ENCODE measurements around the gene CDC20. TPM values are rescaled to one million over a fixed set of nuclear protein-coding genes. Genes with fewer than 3 reads are reported as not detected.

The CDC20 gene
- total RNA-seq, 1 experiment from 2014 or later, result 215 TPM

- ChIA-PET CTCF (no interaction called here), POLR2A (no interaction called here)
- no peaks in the 10 kb centered on the region; the same call in 1 of the 2 replicates for H3K36me3 ChIP-seq (ENCODE audit: control insufficient read depth, insufficient read depth, low read length)
- no peaks in the 10 kb centered on the region for H3K9me3 ChIP-seq (ENCODE audit: control insufficient read depth, insufficient read depth, low read depth, low read length)
- intact Hi-C loops (cut with micrococcal nuclease; ENCODE audit: unreplicated experiment) (no loop called here), in situ Hi-C loops (cut with HindIII; ENCODE audit: low pct_unique_long_range_greater_than_20kb, low sequenced_read_pairs) (no loop called here)
- DNase-seq (ENCODE audit: low read depth, low spot score), result no peak
- H3K27me3 ChIP-seq (ENCODE audit: control insufficient read depth, insufficient read depth, low read length), result no peaks in the 10 kb centered on the region
- no peak overlapping the region for H3K27ac ChIP-seq (ENCODE audit: low read length)
- no peak overlapping the region for H3K4me3 ChIP-seq (ENCODE audit: low read depth in 2 of 2, low read length in 2 of 2)
- no TSS peak for BruUV-seq (replicated peaks)
- TF ChIP-seq, protein P1, sequence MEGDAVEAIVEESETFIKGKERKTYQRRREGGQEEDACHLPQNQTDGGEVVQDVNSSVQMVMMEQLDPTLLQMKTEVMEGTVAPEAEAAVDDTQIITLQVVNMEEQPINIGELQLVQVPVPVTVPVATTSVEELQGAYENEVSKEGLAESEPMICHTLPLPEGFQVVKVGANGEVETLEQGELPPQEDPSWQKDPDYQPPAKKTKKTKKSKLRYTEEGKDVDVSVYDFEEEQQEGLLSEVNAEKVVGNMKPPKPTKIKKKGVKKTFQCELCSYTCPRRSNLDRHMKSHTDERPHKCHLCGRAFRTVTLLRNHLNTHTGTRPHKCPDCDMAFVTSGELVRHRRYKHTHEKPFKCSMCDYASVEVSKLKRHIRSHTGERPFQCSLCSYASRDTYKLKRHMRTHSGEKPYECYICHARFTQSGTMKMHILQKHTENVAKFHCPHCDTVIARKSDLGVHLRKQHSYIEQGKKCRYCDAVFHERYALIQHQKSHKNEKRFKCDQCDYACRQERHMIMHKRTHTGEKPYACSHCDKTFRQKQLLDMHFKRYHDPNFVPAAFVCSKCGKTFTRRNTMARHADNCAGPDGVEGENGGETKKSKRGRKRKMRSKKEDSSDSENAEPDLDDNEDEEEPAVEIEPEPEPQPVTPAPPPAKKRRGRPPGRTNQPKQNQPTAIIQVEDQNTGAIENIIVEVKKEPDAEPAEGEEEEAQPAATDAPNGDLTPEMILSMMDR (IDR thresholded peaks at IDR 0.05), result no peak
- TF ChIP-seq, protein P2, sequence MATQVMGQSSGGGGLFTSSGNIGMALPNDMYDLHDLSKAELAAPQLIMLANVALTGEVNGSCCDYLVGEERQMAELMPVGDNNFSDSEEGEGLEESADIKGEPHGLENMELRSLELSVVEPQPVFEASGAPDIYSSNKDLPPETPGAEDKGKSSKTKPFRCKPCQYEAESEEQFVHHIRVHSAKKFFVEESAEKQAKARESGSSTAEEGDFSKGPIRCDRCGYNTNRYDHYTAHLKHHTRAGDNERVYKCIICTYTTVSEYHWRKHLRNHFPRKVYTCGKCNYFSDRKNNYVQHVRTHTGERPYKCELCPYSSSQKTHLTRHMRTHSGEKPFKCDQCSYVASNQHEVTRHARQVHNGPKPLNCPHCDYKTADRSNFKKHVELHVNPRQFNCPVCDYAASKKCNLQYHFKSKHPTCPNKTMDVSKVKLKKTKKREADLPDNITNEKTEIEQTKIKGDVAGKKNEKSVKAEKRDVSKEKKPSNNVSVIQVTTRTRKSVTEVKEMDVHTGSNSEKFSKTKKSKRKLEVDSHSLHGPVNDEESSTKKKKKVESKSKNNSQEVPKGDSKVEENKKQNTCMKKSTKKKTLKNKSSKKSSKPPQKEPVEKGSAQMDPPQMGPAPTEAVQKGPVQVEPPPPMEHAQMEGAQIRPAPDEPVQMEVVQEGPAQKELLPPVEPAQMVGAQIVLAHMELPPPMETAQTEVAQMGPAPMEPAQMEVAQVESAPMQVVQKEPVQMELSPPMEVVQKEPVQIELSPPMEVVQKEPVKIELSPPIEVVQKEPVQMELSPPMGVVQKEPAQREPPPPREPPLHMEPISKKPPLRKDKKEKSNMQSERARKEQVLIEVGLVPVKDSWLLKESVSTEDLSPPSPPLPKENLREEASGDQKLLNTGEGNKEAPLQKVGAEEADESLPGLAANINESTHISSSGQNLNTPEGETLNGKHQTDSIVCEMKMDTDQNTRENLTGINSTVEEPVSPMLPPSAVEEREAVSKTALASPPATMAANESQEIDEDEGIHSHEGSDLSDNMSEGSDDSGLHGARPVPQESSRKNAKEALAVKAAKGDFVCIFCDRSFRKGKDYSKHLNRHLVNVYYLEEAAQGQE (IDR thresholded peaks at IDR 0.05; ENCODE audit: insufficient read depth in 1 of 2, low read depth in 2 of 2, low read length in 1 of 2), result no peak
- TF ChIP-seq TCF7L2 (IDR thresholded peaks at IDR 0.05; ENCODE audit: low read depth, low read length) (no peak), SIN3A (IDR thresholded peaks at IDR 0.05; ENCODE audit: borderline replicate concordance, insufficient read depth, low read depth, low read length) (no peak), POLR2AphosphoS5 (IDR thresholded peaks at IDR 0.05; ENCODE audit: low read depth, low read length) (no peak)
- H3K4me1 ChIP-seq (ENCODE audit: control insufficient read depth, insufficient read depth, low read length), result peaks cover 10% of the 10 kb centered on the region
- no peak for ATAC-seq
Measured at GRCh38 chr1:43372172-43372571, 13.4 kb downstream of the CDC20 start.

DNA sequence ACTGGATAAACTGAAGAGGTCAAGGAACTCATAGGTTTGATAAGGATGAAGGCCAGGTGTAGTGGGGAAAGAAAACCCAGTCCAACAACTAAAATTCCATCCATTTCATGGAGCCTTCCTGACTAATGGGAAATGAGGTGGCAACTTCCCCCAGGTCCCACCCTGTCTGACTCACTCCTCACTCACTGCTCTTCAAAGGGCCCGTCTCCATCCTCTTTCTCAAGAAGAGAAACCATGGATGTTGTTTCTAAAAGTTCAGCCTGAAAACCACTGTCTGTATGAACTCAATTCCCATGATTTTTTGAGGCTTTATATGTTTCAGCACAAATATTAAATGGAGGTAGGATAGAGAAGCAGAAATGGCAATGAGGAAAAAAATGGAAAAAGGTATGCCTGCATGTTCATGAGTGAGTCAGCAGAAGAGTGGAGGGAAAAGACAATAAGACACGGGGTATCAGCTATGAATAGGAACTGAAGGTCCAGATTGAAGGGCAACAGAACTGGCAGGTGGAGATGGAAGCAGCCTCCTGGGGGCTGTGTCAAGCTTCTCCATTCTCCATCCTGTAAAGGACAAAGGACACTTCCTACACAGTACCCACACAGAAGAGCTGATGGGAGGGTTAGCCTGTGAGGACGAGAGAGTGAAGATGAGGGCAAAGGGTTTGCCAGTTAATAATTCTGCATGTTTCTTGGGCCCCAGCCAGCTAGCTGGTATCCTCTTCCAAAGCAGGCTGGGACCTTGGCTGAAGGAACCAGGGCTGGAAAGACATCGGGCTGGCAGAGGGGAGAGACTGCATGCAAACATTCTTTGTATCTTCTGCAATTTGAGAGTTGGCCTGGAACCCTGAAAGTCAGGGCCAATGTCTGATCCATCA, 14.5 kb downstream of the CDC20 start:
- Histone ChIP-seq H3K4me1 (ENCODE audit: control insufficient read depth, insufficient read depth, low read length) (peaks cover 10% of the 10 kb centered on the region), H3K9me3 (ENCODE audit: control insufficient read depth, insufficient read depth, low read depth, low read length) (no peaks in the 10 kb centered on the region), H3K27me3 (ENCODE audit: control insufficient read depth, insufficient read depth, low read length) (no peaks in the 10 kb centered on the region), H3K4me3 (ENCODE audit: low read depth in 2 of 2, low read length in 2 of 2) (no peak overlapping the region), H3K27ac (ENCODE audit: low read length) (no peak overlapping the region), H3K36me3 (ENCODE audit: control insufficient read depth, insufficient read depth, low read length) (no peaks in the 10 kb centered on the region; the same call in 1 of the 2 replicates)
- peak; percentile 49; the same call in 1 of the 2 replicates for ATAC-seq
- no peak for TF ChIP-seq POLR2AphosphoS5 (IDR thresholded peaks at IDR 0.05; ENCODE audit: low read depth, low read length)
- TF ChIP-seq TCF7L2 (IDR thresholded peaks at IDR 0.05; ENCODE audit: low read depth, low read length), result peak; percentile 71
- DNase-seq (ENCODE audit: low read depth, low spot score), result peak; percentile 78
- ChIA-PET CTCF (no interaction called here), POLR2A (no interaction called here)
- in situ Hi-C loops (cut with HindIII; ENCODE audit: low pct_unique_long_range_greater_than_20kb, low sequenced_read_pairs), result no loop called here
- no TSS peak for BruUV-seq (replicated peaks)
- intact Hi-C loops (cut with micrococcal nuclease; ENCODE audit: unreplicated experiment), result no loop called here

DNA sequence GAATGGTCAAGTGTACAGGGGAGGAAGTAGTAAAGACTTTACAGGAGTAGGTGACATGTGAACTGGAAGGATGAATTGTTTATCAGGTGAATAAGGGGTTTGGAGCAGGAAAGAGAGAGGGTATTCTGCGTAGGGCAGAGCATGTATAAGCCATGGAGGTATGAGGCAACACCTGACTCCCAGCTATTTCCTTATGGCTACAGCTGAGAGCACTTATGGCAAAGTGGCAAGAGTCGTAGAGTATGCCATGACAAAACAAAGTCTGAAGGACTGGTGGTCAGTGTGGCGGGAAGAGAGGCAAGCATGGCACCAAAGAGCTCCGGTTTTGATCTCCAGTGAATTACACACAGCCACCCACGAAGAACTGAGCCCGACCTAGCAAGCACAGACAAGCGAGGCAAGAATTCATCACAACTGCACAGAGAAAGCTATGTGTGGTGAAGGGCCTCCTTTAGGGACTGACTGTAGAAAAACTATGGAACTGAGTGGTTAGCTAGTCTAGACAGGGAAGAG, 18.0 kb downstream of the CDC20 start:
- intact Hi-C loops (cut with micrococcal nuclease; ENCODE audit: unreplicated experiment) (no loop called here), in situ Hi-C loops (cut with HindIII; ENCODE audit: low pct_unique_long_range_greater_than_20kb, low sequenced_read_pairs) (no loop called here)
- POLR2A ChIA-PET, result no interaction called here
- no TSS peak for BruUV-seq (replicated peaks)
- Histone ChIP-seq H3K36me3 (ENCODE audit: control insufficient read depth, insufficient read depth, low read length) (no peaks in the 10 kb centered on the region), H3K4me1 (ENCODE audit: control insufficient read depth, insufficient read depth, low read length) (peaks cover 6% of the 10 kb centered on the region; the same call in 1 of the 2 replicates), H3K9me3 (ENCODE audit: control insufficient read depth, insufficient read depth, low read depth, low read length) (no peaks in the 10 kb centered on the region), H3K27ac (ENCODE audit: low read length) (no peak overlapping the region), H3K27me3 (ENCODE audit: control insufficient read depth, insufficient read depth, low read length) (no peaks in the 10 kb centered on the region), H3K4me3 (ENCODE audit: low read depth in 2 of 2, low read length in 2 of 2) (no peak overlapping the region)
- TF ChIP-seq TCF7L2 (IDR thresholded peaks at IDR 0.05; ENCODE audit: low read depth, low read length) (no peak), POLR2AphosphoS5 (IDR thresholded peaks at IDR 0.05; ENCODE audit: low read depth, low read length) (no peak), SIN3A (IDR thresholded peaks at IDR 0.05; ENCODE audit: borderline replicate concordance, insufficient read depth, low read depth, low read length) (no peak)
- TF ChIP-seq, protein P1 (IDR thresholded peaks at IDR 0.05), result no peak
- TF ChIP-seq, protein P2 (IDR thresholded peaks at IDR 0.05; ENCODE audit: insufficient read depth in 1 of 2, low read depth in 2 of 2, low read length in 1 of 2), result no peak
- CTCF ChIA-PET, result no interaction called here
- no peak for DNase-seq (ENCODE audit: low read depth, low spot score)
- ATAC-seq, result no peak

Measured in Panc1 (cell line).